Choroid plexus epithelial cell (primary cell): Measurements from ENCODE around the gene FGF18.
"Not testable (repeated sequence)": the region's sequence is repeated elsewhere in the genome, so short reads cannot be mapped to it uniquely, and the experiment has no call there.

Experiments used
- DNase-seq: peaks from one replicate; pipeline ENCODE4 v3.0.0-alpha.2; 2010; ENCODE audit warnings: low read depth
- H3K4me3 ChIP-seq: 2 replicates; pipeline ENCODE4 v1.5.1; 2011; ENCODE audit warnings: low read depth, mild to moderate bottlenecking, control low read depth, low read length, moderate library complexity
- CTCF ChIP-seq: conservative IDR thresholded peaks from 2 replicates; pipeline ENCODE4 v1.5.1; 2011; ENCODE audit warnings: low read depth, mild to moderate bottlenecking, control low read depth, inconsistent platforms, low read length, moderate library complexity

The FGF18 gene

DNA sequence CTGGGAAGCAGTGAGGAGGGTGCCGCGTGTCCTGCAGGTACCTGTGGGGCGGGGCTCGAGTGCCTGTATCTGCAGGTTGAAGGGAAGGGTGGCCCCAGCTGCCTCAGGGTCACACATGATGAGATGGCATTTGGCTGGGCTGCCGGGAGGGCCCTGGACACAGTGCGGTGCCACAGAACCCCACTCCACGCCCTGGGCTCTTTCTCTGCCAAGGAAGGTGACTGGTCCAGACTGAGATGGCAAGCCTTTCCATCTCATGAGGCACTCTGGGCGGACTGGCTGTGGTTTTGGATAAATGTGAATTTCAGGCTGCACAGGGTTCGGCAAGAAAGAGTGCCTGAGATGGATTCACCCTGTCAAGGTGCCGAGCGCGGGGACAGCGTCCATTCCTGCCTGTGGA is 69.4 kb downstream of the FGF18 start:
- no peak overlapping the region for H3K4me3 ChIP-seq
- no peak for DNase-seq
- no peak for TF ChIP-seq CTCF

DNA sequence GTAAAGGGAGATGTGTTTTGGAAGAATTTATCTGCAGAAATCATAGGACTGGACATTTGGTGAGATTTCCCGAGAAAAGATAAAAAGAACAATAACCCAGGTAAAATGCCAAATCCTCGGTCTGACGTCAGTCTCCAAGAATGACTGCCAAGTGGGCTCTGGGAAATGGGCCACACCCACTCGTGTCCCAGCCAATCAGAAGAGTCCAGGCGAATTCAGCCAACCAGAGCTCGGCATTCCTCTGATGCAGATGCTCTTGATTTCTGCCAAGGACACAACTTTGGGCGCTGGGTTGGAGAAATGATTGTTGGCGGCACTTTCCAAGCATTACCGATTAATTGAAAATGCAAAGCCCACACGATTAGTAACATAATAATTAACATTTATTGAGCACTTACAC is 73.3 kb downstream of the FGF18 start:
- no peak for TF ChIP-seq CTCF
- no peak overlapping the region for H3K4me3 ChIP-seq
- DNase-seq, result no peak

GRCh38 chr5:171493646-171494393 is 74.4 kb downstream of the FGF18 start:
- no peak for DNase-seq
- TF ChIP-seq CTCF, result no peak
- no peak overlapping the region for H3K4me3 ChIP-seq

GRCh38 chr5:171494452-171495121 is 75.1 kb downstream of the FGF18 start:
- DNase-seq, result peak; percentile 86
- peak overlapping the region; percentile 30 for H3K4me3 ChIP-seq

DNA sequence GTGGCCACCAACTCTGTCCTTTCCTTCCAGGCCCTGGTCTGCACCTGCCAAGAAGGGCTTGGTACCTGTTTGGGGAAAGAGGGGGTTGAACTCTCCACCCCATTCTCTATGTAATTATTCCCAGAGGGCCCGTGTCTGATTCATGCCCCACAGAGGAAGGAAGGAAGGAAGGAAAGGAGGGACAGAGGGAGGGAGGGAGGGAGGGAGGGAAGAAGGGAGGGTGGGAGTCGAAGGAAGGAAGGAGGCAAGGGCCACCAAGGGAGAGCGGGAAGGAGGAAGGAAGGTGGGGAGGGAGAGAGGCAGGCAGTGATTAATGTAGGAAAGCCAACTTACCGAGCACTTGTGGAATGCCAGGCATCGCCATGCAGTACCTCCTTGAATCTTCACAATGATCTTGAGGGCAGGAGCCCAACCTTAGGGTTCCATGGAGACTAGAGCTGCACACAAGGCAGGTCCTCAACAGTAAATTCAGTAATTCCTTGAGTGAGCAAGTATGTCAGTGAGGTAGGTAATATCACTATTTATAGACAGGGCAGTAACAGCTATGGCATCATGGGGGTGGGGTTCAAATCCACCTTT is 75.8 kb downstream of the FGF18 start:
- TF ChIP-seq CTCF, result no peak
- no peak for DNase-seq
- H3K4me3 ChIP-seq, result no peak overlapping the region

More at GRCh38 chr5:171494452-171495121, 75.1 kb downstream of the FGF18 start:
- no peak for TF ChIP-seq CTCF

DNA sequence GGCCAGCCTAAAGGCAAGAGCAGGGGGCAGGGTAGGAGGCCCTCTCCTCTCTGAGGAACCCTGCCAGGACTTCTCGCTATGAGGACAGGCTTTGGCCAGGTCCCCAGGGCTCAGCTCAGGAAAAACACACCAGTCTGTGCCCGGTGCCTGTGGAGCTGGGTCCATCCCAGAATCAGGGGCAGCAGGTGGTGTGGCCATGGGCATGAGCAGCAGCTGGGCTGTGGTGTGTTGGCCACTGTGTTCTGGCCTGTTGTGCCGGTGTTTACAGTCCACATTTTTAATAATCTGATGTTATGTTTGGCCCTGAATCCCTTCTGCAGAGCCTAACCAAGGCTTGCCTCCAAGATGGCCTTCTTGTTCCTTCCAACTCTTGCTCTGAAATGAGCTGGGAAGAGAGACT is 77.0 kb downstream of the FGF18 start:
- DNase-seq, result no peak
- no peak overlapping the region for H3K4me3 ChIP-seq
- TF ChIP-seq CTCF, result no peak

DNA sequence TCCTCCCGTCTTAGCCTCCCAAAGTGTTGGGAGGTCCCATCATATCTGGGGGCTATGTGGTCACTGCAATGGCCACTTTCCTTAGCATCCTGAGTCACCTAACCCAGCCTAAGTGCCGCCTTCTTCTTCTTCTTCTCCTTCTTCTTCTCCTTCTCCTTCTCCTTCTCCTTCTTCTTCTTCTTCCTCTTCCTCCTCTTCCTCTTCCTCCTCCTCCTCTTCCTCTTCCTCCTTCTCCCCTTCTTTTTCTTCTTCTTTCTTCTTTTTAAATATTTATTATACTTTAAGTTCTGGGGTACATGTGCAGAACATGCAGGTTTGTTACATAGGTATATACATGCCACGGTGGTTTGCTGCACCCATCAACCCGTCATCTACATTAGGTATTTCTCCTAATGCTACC is 78.0 kb downstream of the FGF18 start:
- not testable (repeated sequence) for H3K4me3 ChIP-seq, DNase-seq
